EH (cell line): ENCODE results near the gene HES3.
A peak's percentile ranks its signal among the peaks of the same experiment; 100 is the strongest.

Experiments
- DNase-seq: peaks from one replicate; pipeline ENCODE4 v3.0.0-alpha.2; 2015; ENCODE audit warnings: low read depth

Gene HES3

GRCh38 chr1:6243993-6244392, at the start of gene HES3:
Gene HES3, plus strand, starts transcription at chr1:6244179. Its CDS starts 187 bp downstream, at chr1:6244366.
- DNase-seq: no peak

GRCh38 chr1:6197746-6198427, 46.1 kb upstream of the HES3 start:
- DNase-seq: no peak

GRCh38 chr1:6198646-6199297, 45.2 kb upstream of the HES3 start:
- DNase-seq: peak; percentile 35

GRCh38 chr1:6199298-6200187, 44.4 kb upstream of the HES3 start, which contains the start of gene RPL22:
Gene RPL22, minus strand, starts transcription at chr1:6199595. Its CDS starts 22 bp downstream, at chr1:6199573.
- peak; percentile 99 for DNase-seq

- no peak for DNase-seq
Measured at GRCh38 chr1:6200188-6200809, 43.7 kb upstream of the HES3 start.

GRCh38 chr1:6202256-6202655, 41.7 kb upstream of the HES3 start:
- no peak for DNase-seq

- DNase-seq: peak; percentile 80
Measured at GRCh38 chr1:6205849-6206519, 38.0 kb upstream of the HES3 start, which contains the start of gene RNF207. Gene RNF207, plus strand, starts transcription at chr1:6206119. Its CDS starts 417 bp downstream, at chr1:6206536.

GRCh38 chr1:6206520-6206855, 37.5 kb upstream of the HES3 start:
- DNase-seq: no peak

GRCh38 chr1:6207075-6207885, 36.7 kb upstream of the HES3 start:
- no peak for DNase-seq

GRCh38 chr1:6207921-6208320, 36.1 kb upstream of the HES3 start:
- no peak for DNase-seq

- peak; percentile 53 for DNase-seq
Measured at GRCh38 chr1:6208723-6209660, 35.0 kb upstream of the HES3 start.

GRCh38 chr1:6209661-6210580, 34.1 kb upstream of the HES3 start:
- no peak for DNase-seq

GRCh38 chr1:6210591-6211355, 33.2 kb upstream of the HES3 start:
- no peak for DNase-seq

- no peak for DNase-seq
Measured at GRCh38 chr1:6211731-6212130, 32.2 kb upstream of the HES3 start.

- no peak for DNase-seq
Measured at GRCh38 chr1:6212193-6212959, 31.6 kb upstream of the HES3 start.

GRCh38 chr1:6218375-6219164, 25.4 kb upstream of the HES3 start:
- DNase-seq: no peak
